Measurements from ENCODE around the gene RNF168.
A peak's percentile ranks its signal among the peaks of the same experiment; 100 is the strongest.

The RNF168 gene

DNA sequence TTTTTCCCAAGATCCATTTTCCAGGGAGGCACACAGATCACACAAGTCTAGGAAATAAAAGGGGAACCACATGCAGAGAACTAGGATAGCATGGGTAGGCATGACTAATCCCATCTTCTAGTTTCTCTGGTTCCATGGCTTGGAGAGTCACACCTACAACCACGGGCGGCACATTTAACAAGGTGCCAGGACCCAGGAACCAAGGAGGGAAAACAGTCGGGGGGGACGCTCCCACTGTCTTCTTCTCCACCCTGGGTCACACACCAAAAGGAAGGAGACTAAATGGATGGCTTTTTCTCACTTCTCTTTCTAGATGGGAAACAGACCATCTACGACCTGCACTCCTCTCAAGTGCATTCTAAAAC, 16.1 kb upstream of the RNF168 start:
- no peak overlapping the region for H3K4me3 ChIP-seq (ENCODE audit: low read depth, low read length)
- TF ChIP-seq, protein P1, sequence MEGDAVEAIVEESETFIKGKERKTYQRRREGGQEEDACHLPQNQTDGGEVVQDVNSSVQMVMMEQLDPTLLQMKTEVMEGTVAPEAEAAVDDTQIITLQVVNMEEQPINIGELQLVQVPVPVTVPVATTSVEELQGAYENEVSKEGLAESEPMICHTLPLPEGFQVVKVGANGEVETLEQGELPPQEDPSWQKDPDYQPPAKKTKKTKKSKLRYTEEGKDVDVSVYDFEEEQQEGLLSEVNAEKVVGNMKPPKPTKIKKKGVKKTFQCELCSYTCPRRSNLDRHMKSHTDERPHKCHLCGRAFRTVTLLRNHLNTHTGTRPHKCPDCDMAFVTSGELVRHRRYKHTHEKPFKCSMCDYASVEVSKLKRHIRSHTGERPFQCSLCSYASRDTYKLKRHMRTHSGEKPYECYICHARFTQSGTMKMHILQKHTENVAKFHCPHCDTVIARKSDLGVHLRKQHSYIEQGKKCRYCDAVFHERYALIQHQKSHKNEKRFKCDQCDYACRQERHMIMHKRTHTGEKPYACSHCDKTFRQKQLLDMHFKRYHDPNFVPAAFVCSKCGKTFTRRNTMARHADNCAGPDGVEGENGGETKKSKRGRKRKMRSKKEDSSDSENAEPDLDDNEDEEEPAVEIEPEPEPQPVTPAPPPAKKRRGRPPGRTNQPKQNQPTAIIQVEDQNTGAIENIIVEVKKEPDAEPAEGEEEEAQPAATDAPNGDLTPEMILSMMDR (IDR thresholded peaks at IDR 0.05; ENCODE audit: low read depth, low read length): no peak

DNA sequence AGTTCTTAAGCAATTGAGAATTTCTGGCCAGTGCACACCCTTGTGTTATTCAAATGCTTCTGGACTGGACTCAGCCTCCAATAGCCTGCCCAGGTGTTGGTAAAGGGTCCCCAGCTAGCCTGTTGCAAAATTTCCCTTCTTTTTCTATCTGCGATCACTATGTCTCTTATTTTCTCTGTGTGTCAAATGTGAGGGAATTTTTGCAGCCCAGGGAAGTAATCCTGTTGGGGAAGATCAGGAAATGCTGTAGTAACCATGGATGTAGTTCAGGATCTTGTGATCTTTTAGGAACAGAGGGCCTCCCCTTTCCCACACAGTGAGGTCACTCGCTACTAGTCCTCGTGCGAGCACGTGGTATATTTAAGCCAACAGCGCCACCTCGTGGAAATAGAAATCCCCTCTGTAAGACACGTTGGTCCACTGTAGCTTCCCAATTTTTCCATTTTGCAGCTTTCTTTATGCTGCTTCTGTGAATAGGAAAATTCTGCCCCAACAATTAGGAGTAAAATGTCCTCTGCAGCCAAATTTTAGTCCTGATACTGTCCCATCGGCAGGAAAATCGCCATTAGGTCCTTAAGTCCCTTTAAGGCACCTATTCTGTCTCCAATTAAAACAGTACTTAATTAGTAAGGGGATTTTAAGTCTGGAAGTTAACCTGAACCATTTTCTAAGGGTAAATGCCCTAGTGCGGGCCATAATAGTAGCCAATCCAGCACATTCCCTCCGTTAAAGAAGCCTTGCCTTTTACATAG, 15.6 kb upstream of the RNF168 start:
- H3K4me3 ChIP-seq (ENCODE audit: low read depth, low read length): no peak overlapping the region
- TF ChIP-seq, protein P1 (IDR thresholded peaks at IDR 0.05; ENCODE audit: low read depth, low read length): peak; percentile 49

DNA sequence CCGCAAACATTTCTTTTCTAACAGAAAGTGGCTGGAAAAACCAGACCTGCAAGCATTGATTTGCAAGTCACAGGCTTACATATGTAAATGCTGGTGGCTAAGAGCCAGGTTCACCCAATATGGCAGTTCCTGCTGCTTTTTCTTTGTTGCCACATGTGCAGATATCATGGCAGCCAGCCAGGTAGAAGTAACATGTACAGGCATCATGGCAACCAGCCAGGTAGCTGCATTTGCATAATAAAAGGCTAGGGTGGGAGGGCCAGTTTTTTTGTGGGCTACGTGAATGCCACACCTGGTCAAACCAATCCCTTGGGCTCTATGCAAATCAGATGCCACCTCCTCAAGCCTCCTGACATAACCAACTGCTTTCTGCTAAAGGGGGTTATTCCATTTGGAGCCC, 14.4 kb upstream of the RNF168 start:
- TF ChIP-seq, protein P1 (IDR thresholded peaks at IDR 0.05; ENCODE audit: low read depth, low read length): no peak
- H3K4me3 ChIP-seq (ENCODE audit: low read depth, low read length): no peak overlapping the region

DNA sequence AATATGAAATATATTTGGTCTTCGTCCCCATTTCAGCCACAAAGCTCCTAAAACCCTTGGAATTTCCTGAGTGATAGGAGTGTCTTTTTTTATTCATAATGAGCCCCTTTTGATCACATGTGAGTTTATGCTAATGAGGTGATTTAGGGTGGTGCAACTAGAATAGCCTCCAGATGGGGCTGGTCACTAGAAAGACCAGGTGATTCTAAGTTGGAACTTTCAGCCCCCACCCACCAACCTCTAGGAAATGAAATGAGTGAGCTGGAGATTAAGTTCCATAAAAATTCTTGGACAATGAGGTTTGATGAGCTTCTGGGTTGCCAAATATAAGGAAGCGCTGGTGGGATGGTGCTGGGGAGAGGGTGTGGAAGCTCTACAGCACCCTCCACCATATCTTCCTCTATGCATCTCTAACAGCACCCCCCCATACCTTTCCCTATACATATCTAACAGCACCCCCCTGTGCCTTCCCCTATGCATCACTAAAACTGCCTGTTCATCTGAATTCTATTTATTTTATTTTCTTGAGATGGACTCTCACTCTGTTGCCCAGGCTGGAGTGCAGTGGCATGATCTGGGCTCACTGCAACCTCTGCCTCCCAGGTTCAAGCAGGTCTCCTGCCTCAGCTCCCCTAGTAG, 13.7 kb upstream of the RNF168 start:
- H3K4me3 ChIP-seq (ENCODE audit: low read depth, low read length): no peak overlapping the region
- TF ChIP-seq, protein P1 (IDR thresholded peaks at IDR 0.05; ENCODE audit: low read depth, low read length): no peak

DNA sequence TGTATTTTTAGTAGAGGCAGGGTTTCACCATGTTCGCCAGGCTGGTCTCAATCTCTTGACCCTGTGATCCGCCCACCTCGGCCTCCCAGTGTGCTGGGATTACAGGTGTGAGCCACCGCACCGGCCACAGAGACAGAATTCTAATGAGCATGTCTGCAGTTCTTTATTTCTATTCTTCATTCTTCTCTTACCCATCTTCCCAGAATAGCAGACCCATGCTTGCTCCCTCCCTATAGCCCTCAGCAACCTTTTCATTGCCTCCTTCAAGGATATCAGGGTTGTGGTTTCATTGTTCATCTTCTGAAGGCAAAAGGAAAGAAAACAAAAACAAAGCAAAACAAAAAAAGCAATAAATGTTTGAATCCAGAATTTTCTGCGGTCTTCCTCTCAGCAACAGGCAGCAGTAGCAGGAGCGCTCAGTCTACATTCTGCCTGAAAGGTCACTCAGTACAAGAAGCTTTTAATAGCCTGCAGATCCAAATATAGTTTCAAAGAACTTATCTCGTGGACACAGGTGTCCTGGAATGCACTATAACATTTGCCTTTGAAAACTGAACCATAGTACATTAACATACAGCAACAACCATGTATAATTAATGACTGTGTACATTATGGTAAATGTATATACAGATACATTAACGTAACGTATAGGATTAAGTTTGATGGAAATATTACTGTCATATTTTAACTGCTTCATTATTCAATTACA, 11.5 kb upstream of the RNF168 start, which contains the start of gene SMCO1:
SMCO1 (minus strand) TSS at position 434 of the 709 bp plus-strand sequence; CDS start at position 297, 137 bp downstream.
- H3K4me3 ChIP-seq (ENCODE audit: low read depth, low read length): no peak within 1 kb of the TSS

DNA sequence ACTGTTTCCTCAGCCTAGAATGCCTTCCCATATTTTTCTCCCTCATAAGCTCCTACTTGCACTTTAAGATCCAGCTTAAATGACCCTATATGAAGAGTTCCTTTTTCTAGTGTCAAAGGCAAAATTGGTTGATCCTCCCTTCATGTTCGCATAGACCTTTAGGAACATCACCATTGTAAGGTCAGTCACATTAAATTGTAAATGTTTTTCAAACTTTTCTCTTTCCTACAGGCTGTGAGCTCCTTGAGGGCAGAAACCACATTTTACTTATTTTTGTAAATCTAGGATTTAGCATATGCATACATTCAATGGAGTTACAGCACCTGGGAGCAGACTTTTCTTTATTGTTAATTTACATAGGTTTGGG, 10.8 kb upstream of the RNF168 start:
- H3K4me3 ChIP-seq (ENCODE audit: low read depth, low read length): no peak overlapping the region
- TF ChIP-seq, protein P1 (IDR thresholded peaks at IDR 0.05; ENCODE audit: low read depth, low read length): no peak

More for the DNA sequence above, 11.5 kb upstream of the RNF168 start, which contains the start of gene SMCO1:
- TF ChIP-seq, protein P1 (IDR thresholded peaks at IDR 0.05; ENCODE audit: low read depth, low read length): no peak

Data from WI38 (cell line).